Esophagus muscularis mucosa (tissue), 4 donors: ENCODE data around the gene PRKAR1B. TPM values are rescaled to one million over a fixed set of nuclear protein-coding genes. Genes with fewer than 3 reads are reported as not detected.

Source experiments
- DNase-seq: peaks from one replicate; pipeline ENCODE4 v3.0.0-alpha.2; 2017; ENCODE audit errors: extremely low spot score
- H3K27ac ChIP-seq, 4 donors: fragments of 200-600 bp; sonication (generic); replicated peaks in 1 of 4; 1 replicate in 3 of 4; 2 replicates in 1 of 4; pipeline ENCODE4 v1.5.1; 2016 to 2019; ENCODE audit warnings: mild to moderate bottlenecking in 1 of 4
- H3K27me3 ChIP-seq, 4 donors: fragments of 200-600 bp; sonication (generic); one replicate each; pipeline versions ENCODE4 v1.5.1 to v1.6.0; 2016 to 2019
- H3K36me3 ChIP-seq, 4 donors: fragments of 200-600 bp; sonication (generic); one replicate each; pipeline ENCODE4 v1.5.1; 2016 to 2019
- H3K4me1 ChIP-seq, 4 donors: fragments of 200-600 bp; sonication (generic); one replicate each; pipeline ENCODE4 v1.5.1; 2016 to 2019
- H3K4me3 ChIP-seq, 4 donors: fragments of 200-600 bp; sonication (generic); 1 replicate in 2 of 4; 2 replicates in 2 of 4; pipeline ENCODE4 v1.5.1; 2016 to 2019; ENCODE audit warnings: mild to moderate bottlenecking in 4 of 4, moderate library complexity in 1 of 4
- H3K9me3 ChIP-seq, 4 donors: fragments of 200-600 bp; sonication (generic); 1 replicate in 3 of 4; 2 replicates in 1 of 4; pipeline ENCODE4 v1.5.1; 2016 to 2019
- CTCF ChIP-seq, 3 experiments: fragments of 200-600 bp in 2 of 3; fragments of 450-650 bp in 1 of 3; sonication (generic) in 2 of 3; IDR thresholded peaks; one replicate each; pipeline ENCODE4 v1.5.1; 2017 to 2019; ENCODE audit warnings: antibody characterized with exemption in 3 of 3, mild to moderate bottlenecking in 2 of 3, moderate library complexity in 1 of 3
- EP300 ChIP-seq: sonication (generic); formaldehyde crosslinking; IDR thresholded peaks from one replicate; pipeline ENCODE4 v1.6.1; 2017; ENCODE audit warnings: antibody characterized with exemption
- POLR2A ChIP-seq: fragments of 450-650 bp; IDR thresholded peaks from one replicate; pipeline ENCODE4 v1.6.1; 2017; ENCODE audit warnings: antibody characterized with exemption, moderate library complexity, mild to moderate bottlenecking, low read depth
- POLR2AphosphoS5 ChIP-seq, 2 donors: sonication (generic); formaldehyde crosslinking; IDR thresholded peaks; one replicate each; pipeline ENCODE4 v1.6.1; 2017; ENCODE audit warnings: antibody characterized with exemption in 2 of 2
- WGBS: methylation state at CpG from one replicate; pipeline ENCODE4 v1.1.5; 2018; 5-methylcytosine and 5-hydroxymethylcytosine counted together
- intact Hi-C: fragments of 100-400 bp; cut with DNase I; formaldehyde crosslinking; loops from one replicate; pipeline ENCODE4 v1.15.1; 2023
- total RNA-seq, 4 donors: library from RNA; depleted of rRNA; stranded (reverse); fragments of >200 nt; gene quantifications; one replicate each; pipeline versions ENCODE4 v1.1.0 to v1.2.1, GENCODE V29; 2016

PRKAR1B gene
- total RNA-seq, 4 donors from 2014 or later = 15.4 to 46.9 (median 31.4) TPM

GRCh38 chr7:631291-631711, 95.8 kb downstream of the PRKAR1B start:
- H3K9me3 ChIP-seq = no peaks in the 10 kb centered on the region
- no peaks in the 10 kb centered on the region for H3K4me1 ChIP-seq
- WGBS = 94% methylated on average over 16 of the region's 17 CpGs
- TF ChIP-seq POLR2AphosphoS5 (IDR thresholded peaks at IDR 0.05) = no peak
- TF ChIP-seq POLR2A = no peak
- TF ChIP-seq CTCF (IDR thresholded peaks at IDR 0.05) = no peak
- TF ChIP-seq EP300 = no peak
- H3K27ac ChIP-seq = no peak overlapping the region
- intact Hi-C loops = no loop called here
- H3K27me3 ChIP-seq = no peaks in the 10 kb centered on the region
- no peak for DNase-seq
- H3K36me3 ChIP-seq = peaks cover 0 to 4% (median 0%) of the 10 kb centered on the region in 4 donors
- no peak overlapping the region for H3K4me3 ChIP-seq

- Histone ChIP-seq H3K27ac (no peak overlapping the region), H3K4me1 (no peaks in the 10 kb centered on the region), H3K36me3 (peaks cover 0 to 4% (median 0%) of the 10 kb centered on the region in 4 donors), H3K4me3 (no peak overlapping the region), H3K9me3 (peaks cover 0 to 6% (median 6%) of the 10 kb centered on the region in 4 donors), H3K27me3 (no peaks in the 10 kb centered on the region)
- intact Hi-C loops = no loop called here
- no peak for DNase-seq
- WGBS = 79% methylated on average over 4 of the region's 5 CpGs
- TF ChIP-seq POLR2AphosphoS5 (IDR thresholded peaks at IDR 0.05) (no peak), EP300 (no peak)
These were observed 96.5 kb downstream of the PRKAR1B start for GRCh38 chr7:630539-630938.

GRCh38 chr7:630111-630511, 97.0 kb downstream of the PRKAR1B start:
- no CpG with 5 or more reads among the region's 12 CpGs for WGBS
- peaks cover 0 to 11% (median 10%) of the 10 kb centered on the region in 4 donors for H3K9me3 ChIP-seq
- peaks cover 0 to 4% (median 0%) of the 10 kb centered on the region in 4 donors for H3K36me3 ChIP-seq
- H3K27me3 ChIP-seq = no peaks in the 10 kb centered on the region
- no peaks in the 10 kb centered on the region for H3K4me1 ChIP-seq
- intact Hi-C loops = no loop called here
- DNase-seq = no peak
- H3K4me3 ChIP-seq = no peak overlapping the region
- TF ChIP-seq POLR2AphosphoS5 (IDR thresholded peaks at IDR 0.05) = no peak
- TF ChIP-seq POLR2A = no peak
- no peak for TF ChIP-seq EP300
- TF ChIP-seq CTCF (IDR thresholded peaks at IDR 0.05) = no peak
- no peak overlapping the region for H3K27ac ChIP-seq

- Histone ChIP-seq H3K27ac (no peak overlapping the region), H3K27me3 (no peaks in the 10 kb centered on the region), H3K4me3 (no peak overlapping the region), H3K9me3 (peaks cover 0 to 19% (median 16%) of the 10 kb centered on the region in 4 donors), H3K4me1 (no peaks in the 10 kb centered on the region), H3K36me3 (peaks cover 0 to 4% (median 0%) of the 10 kb centered on the region in 4 donors)
- intact Hi-C loops = no loop called here
- DNase-seq = no peak
- TF ChIP-seq EP300 (no peak), CTCF (IDR thresholded peaks at IDR 0.05) (no peak), POLR2A (no peak), POLR2AphosphoS5 (IDR thresholded peaks at IDR 0.05) (no peak)
- 96% methylated on average over 17 of the region's 19 CpGs for WGBS
These were observed 98.3 kb downstream of the PRKAR1B start for GRCh38 chr7:628826-629225.

GRCh38 chr7:628402-628763, 98.7 kb downstream of the PRKAR1B start:
- intact Hi-C loops = no loop called here
- H3K36me3 ChIP-seq = peaks cover 0 to 4% (median 0%) of the 10 kb centered on the region in 4 donors
- TF ChIP-seq CTCF (IDR thresholded peaks at IDR 0.05) (no peak), POLR2A (no peak), EP300 (no peak), POLR2AphosphoS5 (IDR thresholded peaks at IDR 0.05) (no peak)
- H3K4me3 ChIP-seq = no peak overlapping the region
- no peak overlapping the region for H3K27ac ChIP-seq
- H3K9me3 ChIP-seq = peaks cover 0 to 19% (median 16%) of the 10 kb centered on the region in 4 donors
- no peaks in the 10 kb centered on the region for H3K4me1 ChIP-seq
- H3K27me3 ChIP-seq = no peaks in the 10 kb centered on the region
- WGBS = 68% methylated on average over 13 of the region's 13 CpGs
- DNase-seq = no peak
